Ectodermal cell (in vitro differentiated cells): Measurements from ENCODE around the gene HLA-B.
"Not testable (repeated sequence)": the region's sequence is repeated elsewhere in the genome, so short reads cannot be mapped to it uniquely, and the experiment has no call there.

ENCODE experiments used
- H3K27ac ChIP-seq: 2 replicates; pipeline ENCODE4 v1.7.0; 2013; ENCODE audit warnings: mild to moderate bottlenecking, low read depth, low read length; ENCODE audit not compliant: insufficient read depth, poor library complexity, severe bottlenecking
- H3K27me3 ChIP-seq: 2 replicates; pipeline ENCODE4 v1.7.0; 2013; ENCODE audit warnings: mild to moderate bottlenecking, low read length; ENCODE audit not compliant: insufficient read depth, control insufficient read depth, poor library complexity, severe bottlenecking
- H3K36me3 ChIP-seq: one replicate; pipeline ENCODE4 v1.7.0; 2013; ENCODE audit warnings: low read length; ENCODE audit not compliant: control insufficient read depth, insufficient read depth
- H3K4me1 ChIP-seq: one replicate; pipeline ENCODE4 v1.7.0; 2013; ENCODE audit warnings: low read length; ENCODE audit not compliant: control insufficient read depth, insufficient read depth
- H3K4me3 ChIP-seq: 2 replicates; pipeline ENCODE4 v1.7.0; 2013; ENCODE audit warnings: low read depth, low read length, control low read depth; ENCODE audit not compliant: insufficient read depth
- H3K9me3 ChIP-seq: 2 replicates; pipeline ENCODE4 v1.7.0; 2013; ENCODE audit warnings: mild to moderate bottlenecking, low read length, moderate library complexity; ENCODE audit not compliant: control insufficient read depth
- WGBS, 2 experiments: methylation state at CpG; one replicate each; pipeline ENCODE4 v1.1.7; 2013; ENCODE audit warnings: missing lambda C conversion rate in 2 of 2; 5-methylcytosine and 5-hydroxymethylcytosine counted together

The HLA-B gene

DNA sequence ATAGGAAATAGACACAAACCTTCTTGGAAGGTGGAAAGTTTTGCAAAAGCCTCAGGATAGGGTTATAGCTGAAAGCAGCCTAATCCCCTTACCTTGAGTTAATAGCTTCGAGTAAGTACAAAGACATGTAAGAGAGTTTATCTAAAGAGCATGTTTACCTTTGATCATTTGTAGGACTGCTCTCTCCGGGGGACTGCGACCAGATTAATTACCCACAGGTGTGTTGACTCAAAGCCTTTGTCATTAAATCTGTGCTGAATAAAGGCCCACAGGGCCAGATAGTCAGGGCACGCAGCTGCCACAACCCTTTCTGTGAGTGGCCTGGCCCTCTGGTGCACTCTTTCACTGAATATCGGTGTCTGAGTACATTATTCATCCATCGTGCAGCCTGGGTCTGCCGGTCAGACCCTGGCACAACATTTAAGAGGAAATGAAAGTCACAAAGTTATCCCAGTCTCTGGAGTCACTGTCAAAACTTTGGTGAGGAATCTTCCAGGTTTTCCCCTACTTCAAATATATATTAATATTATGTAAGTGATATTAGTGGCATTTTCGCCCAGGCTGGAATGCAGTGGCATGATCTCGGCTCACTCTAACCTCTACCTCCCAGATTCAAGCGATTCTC lies 41.0 kb upstream of the HLA-B start:
- no peaks in the 10 kb centered on the region for H3K36me3 ChIP-seq
- H3K4me1 ChIP-seq = peaks cover 15% of the 10 kb centered on the region
- WGBS, 2 experiments = 72 to 78% methylated on average over 10 of the region's 10 CpGs
- no peak overlapping the region for H3K27ac ChIP-seq
- no peak overlapping the region for H3K4me3 ChIP-seq
- no peaks in the 10 kb centered on the region for H3K9me3 ChIP-seq
- peaks cover 37% of the 10 kb centered on the region for H3K27me3 ChIP-seq

GRCh38 chr6:31397153-31397499 lies 40.1 kb upstream of the HLA-B start:
- H3K27me3 ChIP-seq = peaks cover 28% of the 10 kb centered on the region
- not testable (repeated sequence) for H3K4me3 ChIP-seq, H3K36me3 ChIP-seq, H3K27ac ChIP-seq, H3K9me3 ChIP-seq
- H3K4me1 ChIP-seq = peaks cover 11% of the 10 kb centered on the region
- 44 to 48% methylated on average over 8 of the region's 8 CpGs for WGBS, 2 experiments

- no peak overlapping the region for H3K27ac ChIP-seq
- H3K9me3 ChIP-seq = no peaks in the 10 kb centered on the region
- no peak overlapping the region for H3K4me3 ChIP-seq
- peaks cover 11% of the 10 kb centered on the region for H3K4me1 ChIP-seq
- no peaks in the 10 kb centered on the region for H3K36me3 ChIP-seq
- WGBS, 2 experiments = 58 to 61% methylated on average over 11 of the region's 11 CpGs
- peaks cover 22% of the 10 kb centered on the region for H3K27me3 ChIP-seq
These were observed 39.6 kb upstream of the HLA-B start for GRCh38 chr6:31396422-31397152.

GRCh38 chr6:31395832-31396231 lies 38.9 kb upstream of the HLA-B start:
- 94 to 96% methylated on average over 7 of the region's 7 CpGs for WGBS, 2 experiments
- H3K27ac ChIP-seq = no peak overlapping the region

GRCh38 chr6:31394381-31394780 lies 37.4 kb upstream of the HLA-B start:
- Histone ChIP-seq H3K4me1 (peaks cover 11% of the 10 kb centered on the region), H3K4me3 (no peak overlapping the region), H3K27ac (no peak overlapping the region), H3K27me3 (peaks cover under 1% of the 10 kb centered on the region), H3K9me3 (no peaks in the 10 kb centered on the region), H3K36me3 (no peaks in the 10 kb centered on the region)
- 94% methylated on average over 2 to 4 of the region's 4 CpGs for WGBS, 2 experiments

More at GRCh38 chr6:31395832-31396231, 38.9 kb upstream of the HLA-B start:
- no peaks in the 10 kb centered on the region for H3K36me3 ChIP-seq
- peaks cover 15% of the 10 kb centered on the region for H3K27me3 ChIP-seq
- no peaks in the 10 kb centered on the region for H3K9me3 ChIP-seq
- H3K4me3 ChIP-seq = no peak overlapping the region
- peaks cover 11% of the 10 kb centered on the region for H3K4me1 ChIP-seq

DNA sequence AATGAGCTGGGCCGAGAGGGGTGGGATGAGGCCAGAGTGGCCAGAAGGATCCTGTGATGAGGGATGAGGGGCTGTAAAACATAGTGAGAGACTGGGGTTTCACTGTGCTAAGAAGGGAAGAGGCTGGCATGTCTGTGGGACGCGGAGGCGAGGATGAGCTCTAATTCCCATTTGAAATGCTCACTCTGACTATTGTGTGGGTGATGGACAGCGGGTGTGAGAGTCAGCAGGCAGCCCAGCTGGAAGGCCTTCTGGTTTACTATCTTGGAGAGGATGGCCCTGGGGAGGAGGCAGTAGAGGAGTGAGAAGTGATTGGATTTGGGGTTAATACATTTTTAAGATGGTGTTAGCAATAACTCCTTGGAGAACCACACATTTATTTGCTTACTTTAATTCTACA lies 37.0 kb upstream of the HLA-B start:
- Histone ChIP-seq H3K4me3 (no peak overlapping the region), H3K27me3 (no peaks in the 10 kb centered on the region), H3K36me3 (no peaks in the 10 kb centered on the region), H3K4me1 (peaks cover 11% of the 10 kb centered on the region), H3K27ac (no peak overlapping the region), H3K9me3 (no peaks in the 10 kb centered on the region)
- 7 to 8% methylated on average over 5 of the region's 5 CpGs for WGBS, 2 experiments

DNA sequence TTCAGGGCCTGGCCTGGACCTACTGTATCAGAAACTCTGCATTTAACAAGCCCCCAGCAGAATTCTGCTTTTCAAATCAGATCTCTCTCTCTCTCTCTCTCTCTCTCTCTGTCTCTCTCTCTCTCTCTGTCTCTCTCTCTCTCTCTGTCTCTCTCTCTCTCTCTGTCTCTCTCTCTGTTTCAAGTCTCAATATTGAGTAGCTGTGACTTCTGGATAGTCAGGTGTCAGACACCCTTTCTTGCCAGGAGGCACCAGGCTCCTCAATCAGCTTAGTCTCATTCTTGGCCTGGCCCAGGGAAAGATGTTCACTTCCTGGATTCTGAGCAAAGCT lies 32.8 kb upstream of the HLA-B start:
- H3K36me3 ChIP-seq, H3K27me3 ChIP-seq, H3K27ac ChIP-seq, H3K4me3 ChIP-seq, H3K9me3 ChIP-seq, H3K4me1 ChIP-seq: not testable (repeated sequence)

DNA sequence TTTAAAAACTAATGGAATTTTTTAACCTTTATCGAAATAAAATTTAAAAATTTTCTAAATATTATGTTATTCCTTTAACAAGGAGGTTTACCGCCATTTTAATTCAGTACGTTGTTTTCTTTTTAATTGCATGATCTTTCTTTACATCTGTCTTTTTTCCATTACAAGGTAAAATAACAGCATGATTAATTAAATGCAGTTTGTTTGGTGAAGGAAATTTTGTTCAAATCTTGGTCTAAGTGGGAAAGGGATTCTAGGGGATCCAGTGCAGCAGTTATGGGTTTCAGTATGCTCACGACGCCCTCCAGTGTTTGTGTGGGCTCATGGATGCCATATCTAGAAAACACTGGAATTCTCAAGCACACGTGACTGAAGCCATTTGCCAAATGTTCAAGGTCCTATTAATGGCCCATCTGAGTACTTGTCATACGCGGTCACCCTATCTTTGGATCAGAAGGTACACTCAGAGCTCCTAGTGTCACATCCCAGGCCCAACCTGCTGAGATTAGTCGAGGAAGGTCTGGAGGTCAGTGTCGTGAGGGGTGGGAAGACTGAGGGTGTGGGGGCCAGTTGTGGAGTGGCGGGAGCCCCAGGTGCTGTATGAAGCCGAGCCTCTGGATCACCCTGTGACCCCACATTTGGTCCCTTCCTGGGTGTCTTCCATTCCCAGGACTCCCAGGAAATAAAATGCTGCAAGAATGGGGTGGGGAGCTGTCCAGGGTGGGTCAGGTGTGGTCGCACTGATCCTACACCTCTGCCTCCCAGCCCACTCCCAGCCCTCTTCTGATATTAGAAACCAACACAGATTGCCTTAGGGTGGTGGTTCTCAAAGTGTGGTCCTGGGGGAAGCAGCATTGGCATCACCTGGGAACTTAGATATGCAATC lies 32.2 kb upstream of the HLA-B start:
- WGBS, 2 experiments = no CpG with 5 or more reads among the region's 13 CpGs
- H3K4me3 ChIP-seq, H3K9me3 ChIP-seq, H3K27me3 ChIP-seq, H3K36me3 ChIP-seq, H3K4me1 ChIP-seq, H3K27ac ChIP-seq: not testable (repeated sequence)

GRCh38 chr6:31386977-31387376 lies 30.0 kb upstream of the HLA-B start:
- Histone ChIP-seq H3K9me3 (no peaks in the 10 kb centered on the region), H3K27me3 (no peaks in the 10 kb centered on the region), H3K36me3 (no peaks in the 10 kb centered on the region), H3K27ac (no peak overlapping the region), H3K4me3 (no peak overlapping the region), H3K4me1 (no peaks in the 10 kb centered on the region)
- 80 to 84% methylated on average over 1 of the region's 1 CpG for WGBS, 2 experiments

GRCh38 chr6:31386099-31386498 lies 29.1 kb upstream of the HLA-B start:
- H3K27me3 ChIP-seq = no peaks in the 10 kb centered on the region
- H3K9me3 ChIP-seq = no peaks in the 10 kb centered on the region
- H3K27ac ChIP-seq = no peak overlapping the region
- no peaks in the 10 kb centered on the region for H3K36me3 ChIP-seq
- no peaks in the 10 kb centered on the region for H3K4me1 ChIP-seq
- no peak overlapping the region for H3K4me3 ChIP-seq
- WGBS, 2 experiments = 88% methylated on average over 3 of the region's 3 CpGs
